NCI-H146 treated with DMSO at 0.1 percent for 48 hours (cell line): ENCODE measurements around the gene GARRE1.

Source experiments
- DNase-seq: peaks from one replicate; lab custom pipeline; 2025; ENCODE audit not compliant: unreplicated experiment; lab: John Stamatoyannopoulos, UW

Gene GARRE1

DNA sequence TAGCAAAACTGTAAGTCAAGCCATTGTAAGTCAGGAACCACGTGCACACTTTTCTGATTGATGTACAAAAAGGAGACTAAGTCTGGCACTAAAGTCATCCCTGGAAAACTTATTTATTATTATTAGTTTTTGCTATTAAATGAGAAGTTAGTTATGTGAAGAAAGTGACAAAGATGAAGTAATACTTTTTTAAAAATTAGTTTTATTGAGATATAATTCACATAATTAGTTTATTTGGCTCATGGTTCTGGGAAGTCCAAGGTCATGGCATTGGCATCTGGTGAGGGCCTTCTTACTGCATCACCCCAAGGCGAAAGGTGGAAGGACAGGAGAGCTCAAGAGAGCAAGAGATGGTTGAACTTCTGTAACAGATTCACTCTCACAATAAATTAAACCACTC lies 36.9 kb downstream of the GARRE1 start:
- no peak for DNase-seq

DNA sequence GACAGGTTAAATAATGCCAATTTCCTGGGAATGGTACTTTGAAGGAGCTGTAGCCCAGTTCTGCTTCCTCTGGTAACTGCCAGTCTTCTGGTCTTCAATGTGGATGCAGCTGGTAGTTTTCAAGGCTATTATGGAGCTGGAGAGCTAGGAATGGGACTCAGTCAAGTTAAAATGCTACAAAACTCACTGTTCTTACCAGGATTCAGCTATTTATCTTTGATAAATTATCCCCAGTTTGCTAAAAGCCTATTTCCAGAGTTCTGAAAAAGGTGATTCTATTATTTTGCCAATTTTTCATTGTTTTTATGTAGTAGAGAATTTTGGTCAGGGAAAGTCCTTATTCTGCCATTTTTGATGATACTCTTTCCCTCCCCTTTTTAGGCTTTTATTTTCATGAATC lies 40.7 kb downstream of the GARRE1 start:
- no peak for DNase-seq

DNA sequence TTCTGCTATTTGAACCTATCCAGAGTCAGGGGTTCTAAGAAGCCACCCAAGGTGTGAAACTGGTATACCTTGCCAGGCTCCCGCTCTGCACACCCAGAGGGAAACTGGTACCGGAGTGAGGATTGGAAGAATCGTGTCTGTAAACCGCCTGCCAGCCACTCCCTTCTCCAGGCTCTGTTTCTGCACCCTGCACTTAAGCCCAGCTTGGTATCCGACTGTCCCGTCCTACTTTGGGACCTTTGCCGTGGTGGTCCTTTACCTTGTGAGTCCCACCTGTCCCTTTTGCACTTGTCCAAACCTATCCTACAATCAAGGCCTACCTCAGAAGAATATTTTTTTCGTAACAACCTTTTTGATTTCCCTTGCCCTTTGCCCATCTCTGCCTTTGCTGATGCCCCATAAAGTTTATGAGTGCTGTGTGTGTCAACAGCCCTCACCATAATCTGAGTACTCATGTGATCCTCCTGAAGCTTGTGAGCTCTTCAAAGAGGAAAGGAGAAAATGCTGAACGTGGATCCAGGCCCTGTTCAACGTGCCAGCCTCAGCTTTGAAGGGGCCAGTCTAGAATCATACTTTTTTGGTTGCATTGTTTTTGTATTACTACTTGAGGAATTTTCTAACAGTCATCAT lies 44.7 kb downstream of the GARRE1 start:
- DNase-seq, result no peak

DNA sequence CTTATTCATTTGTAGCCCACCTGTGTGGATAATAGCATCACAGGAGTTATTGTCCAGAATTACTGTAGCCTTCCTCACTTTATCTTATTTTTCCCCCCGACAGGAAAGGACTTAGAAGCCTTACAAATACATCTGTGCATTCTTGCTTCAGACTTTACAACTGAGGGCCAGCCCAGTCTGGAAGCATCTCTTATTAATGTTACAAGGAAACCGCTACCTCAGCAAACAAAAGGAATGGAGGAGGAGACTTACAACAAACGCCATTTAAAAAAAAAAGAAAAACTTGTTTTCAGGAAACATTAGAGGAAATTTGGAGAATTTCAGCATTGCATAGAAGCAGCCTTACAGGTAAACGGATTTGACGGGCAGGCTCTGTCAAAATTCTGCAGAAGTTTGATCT lies 45.2 kb downstream of the GARRE1 start:
- no peak for DNase-seq

DNA sequence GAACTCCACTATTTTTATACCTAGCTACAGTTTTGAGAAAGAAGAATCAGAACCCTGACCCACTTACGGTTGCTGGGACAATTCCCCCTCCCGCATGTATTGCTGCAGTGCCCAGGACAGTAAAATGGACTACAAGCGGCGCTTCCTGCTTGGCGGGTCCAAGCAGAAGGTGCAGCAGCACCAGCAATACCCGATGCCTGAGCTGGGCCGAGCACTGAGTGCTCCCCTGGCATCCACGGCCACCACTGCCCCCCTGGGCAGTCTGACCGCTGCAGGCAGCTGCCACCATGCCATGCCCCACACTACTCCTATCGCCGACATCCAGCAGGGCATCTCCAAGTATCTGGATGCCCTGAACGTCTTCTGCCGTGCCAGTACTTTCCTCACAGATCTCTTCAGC lies 46.0 kb downstream of the GARRE1 start:
- DNase-seq, result no peak

DNA sequence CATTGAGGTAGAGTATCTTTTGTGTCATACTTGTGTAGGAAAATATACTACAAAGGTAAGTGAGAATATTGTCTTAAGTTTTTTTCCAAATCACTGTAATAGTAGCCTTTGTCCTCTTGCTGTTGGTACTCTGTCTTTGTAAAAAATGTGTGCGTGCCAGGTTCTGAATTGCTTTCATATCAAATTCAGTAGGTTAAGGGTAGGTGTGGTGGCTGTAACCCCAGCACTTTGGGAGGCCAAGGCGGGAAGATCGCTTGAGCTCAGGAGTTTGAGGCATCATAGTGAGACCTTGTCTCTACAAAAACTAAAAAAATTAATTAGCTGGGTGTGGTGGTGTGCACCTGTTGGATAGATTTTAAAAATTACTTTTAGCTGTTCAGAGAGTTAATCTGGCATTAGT lies 46.6 kb downstream of the GARRE1 start:
- DNase-seq, result no peak
